ENCODE results near the gene FGA. TPM values are rescaled to one million over a fixed set of nuclear protein-coding genes. Genes with fewer than 3 reads are reported as not detected.
"Not testable (repeated sequence)": the region's sequence is repeated elsewhere in the genome, so short reads cannot be mapped to it uniquely, and the experiment has no call there.

Gene FGA
- total RNA-seq, 2 experiments from 2014 or later = not detected

GRCh38 chr4:154595807-154596206 is 5.3 kb upstream of the FGA start:
- Mint-ChIP-seq H3K36me3 (ENCODE audit: low read depth) (no peaks in the 10 kb centered on the region), H3K27ac (no peak overlapping the region), H3K27me3 (peaks cover 18% of the 10 kb centered on the region), H3K4me1 (ENCODE audit: low read depth) (no peaks in the 10 kb centered on the region), H3K9me3 (no peaks in the 10 kb centered on the region), H3K4me3 (no peak overlapping the region)
- Histone ChIP-seq H3K9me3 (ENCODE audit: control insufficient read depth in 1 of 2, insufficient read depth in 1 of 2, low read length in 2 of 2) (no peaks in the 10 kb centered on the region), H3K27ac (ENCODE audit: low read depth in 1 of 2, low read length in 2 of 2) (no peak overlapping the region), H3K27me3 (ENCODE audit: control insufficient read depth in 1 of 2, insufficient read depth in 2 of 2, low read length in 2 of 2) (peaks cover 0 to 2% of the 10 kb centered on the region in 2 experiments), H3K4me1 (ENCODE audit: insufficient read depth, low read length) (no peaks in the 10 kb centered on the region), H3K36me3 (ENCODE audit: insufficient read depth, low read length) (no peaks in the 10 kb centered on the region), H3K4me3 (ENCODE audit: low read length) (no peak overlapping the region)
- intact Hi-C loops (cut with DNase I, micrococcal nuclease) = no loop called here
- no peak for TF ChIP-seq CTCF (IDR thresholded peaks at IDR 0.05)
- ATAC-seq (ENCODE audit: poor library complexity) = no peak
- ChIA-PET POLR2A (interaction anchor here (0.8 kb wide), 1 partner anchor 47 kb away, joined by 3 read pairs; no protein-coding TSS in a partner anchor), CTCF (no interaction called here)
- DNase-seq = no peak

DNA sequence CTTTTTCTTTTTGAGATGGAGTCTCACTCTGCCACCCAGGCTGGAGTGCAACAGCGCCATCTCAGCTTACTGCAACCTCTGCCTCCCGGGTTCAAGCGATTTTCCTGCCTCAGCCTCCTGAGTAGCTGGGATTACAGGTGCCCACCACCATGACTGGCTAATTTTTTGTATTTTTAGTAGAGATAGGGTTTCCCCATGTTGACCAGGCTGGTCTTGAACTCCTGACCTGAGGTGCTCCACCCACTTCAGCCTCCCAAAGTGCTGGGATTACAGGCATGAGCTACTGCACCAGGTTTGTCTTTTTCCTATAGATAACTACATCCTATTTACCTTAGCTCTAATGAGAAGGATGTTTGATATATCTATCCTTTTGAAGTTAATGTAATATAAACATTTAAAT is 3.8 kb upstream of the FGA start:
- H3K27me3 ChIP-seq (ENCODE audit: control insufficient read depth in 1 of 2, insufficient read depth in 2 of 2, low read length in 2 of 2); intact Hi-C loops (cut with DNase I, micrococcal nuclease); H3K36me3 Mint-ChIP-seq (ENCODE audit: low read depth); H3K9me3 Mint-ChIP-seq; POLR2A ChIA-PET; H3K4me3 ChIP-seq (ENCODE audit: low read length); H3K4me3 Mint-ChIP-seq; DNase-seq; H3K27ac Mint-ChIP-seq; H3K36me3 ChIP-seq (ENCODE audit: insufficient read depth, low read length); H3K4me1 ChIP-seq (ENCODE audit: insufficient read depth, low read length); H3K27ac ChIP-seq (ENCODE audit: low read depth in 1 of 2, low read length in 2 of 2); ATAC-seq (ENCODE audit: poor library complexity); H3K9me3 ChIP-seq (ENCODE audit: control insufficient read depth in 1 of 2, insufficient read depth in 1 of 2, low read length in 2 of 2); H3K4me1 Mint-ChIP-seq (ENCODE audit: low read depth): not testable (repeated sequence)
- peaks cover 25% of the 10 kb centered on the region for H3K27me3 Mint-ChIP-seq
- CTCF ChIA-PET = interaction anchor here (1.0 to 1.9 kb wide), 2 partner anchors 13 to 25 kb away, joined by 3 to 5 read pairs; no protein-coding TSS in a partner anchor

GRCh38 chr4:154593868-154594267 is 3.3 kb upstream of the FGA start:
- no peak overlapping the region for H3K4me3 Mint-ChIP-seq
- Histone ChIP-seq H3K4me1 (ENCODE audit: insufficient read depth, low read length) (no peaks in the 10 kb centered on the region), H3K27ac (ENCODE audit: low read depth in 1 of 2, low read length in 2 of 2) (no peak overlapping the region), H3K36me3 (ENCODE audit: insufficient read depth, low read length) (no peaks in the 10 kb centered on the region), H3K9me3 (ENCODE audit: control insufficient read depth in 1 of 2, insufficient read depth in 1 of 2, low read length in 2 of 2) (no peaks in the 10 kb centered on the region), H3K4me3 (ENCODE audit: low read length) (no peak overlapping the region), H3K27me3 (ENCODE audit: control insufficient read depth in 1 of 2, insufficient read depth in 2 of 2, low read length in 2 of 2) (peaks cover 0 to 9% of the 10 kb centered on the region in 2 experiments)
- no peaks in the 10 kb centered on the region for H3K36me3 Mint-ChIP-seq (ENCODE audit: low read depth)
- CTCF ChIA-PET = interaction anchor here (1.9 kb wide), 1 partner anchor 13 kb away, joined by 5 read pairs; no protein-coding TSS in a partner anchor
- TF ChIP-seq CTCF (IDR thresholded peaks at IDR 0.05) = no peak
- DNase-seq = no peak
- no peaks in the 10 kb centered on the region for H3K4me1 Mint-ChIP-seq (ENCODE audit: low read depth)
- intact Hi-C loops (cut with DNase I, micrococcal nuclease) = no loop called here
- no peaks in the 10 kb centered on the region for H3K9me3 Mint-ChIP-seq
- no peak for ATAC-seq (ENCODE audit: poor library complexity)
- POLR2A ChIA-PET = no interaction called here
- H3K27ac Mint-ChIP-seq = no peak overlapping the region
- peaks cover 25% of the 10 kb centered on the region for H3K27me3 Mint-ChIP-seq

- no peak for DNase-seq
- Histone ChIP-seq H3K27ac (ENCODE audit: low read depth in 1 of 2, low read length in 2 of 2) (no peak overlapping the region), H3K4me3 (ENCODE audit: low read length) (no peak overlapping the region), H3K36me3 (ENCODE audit: insufficient read depth, low read length) (no peaks in the 10 kb centered on the region), H3K9me3 (ENCODE audit: control insufficient read depth in 1 of 2, insufficient read depth in 1 of 2, low read length in 2 of 2) (no peaks in the 10 kb centered on the region), H3K4me1 (ENCODE audit: insufficient read depth, low read length) (no peaks in the 10 kb centered on the region), H3K27me3 (ENCODE audit: control insufficient read depth in 1 of 2, insufficient read depth in 2 of 2, low read length in 2 of 2) (peaks cover 0 to 9% of the 10 kb centered on the region in 2 experiments)
- intact Hi-C loops (cut with DNase I, micrococcal nuclease) = no loop called here
- Mint-ChIP-seq H3K9me3 (no peaks in the 10 kb centered on the region), H3K4me1 (ENCODE audit: low read depth) (no peaks in the 10 kb centered on the region), H3K36me3 (ENCODE audit: low read depth) (no peaks in the 10 kb centered on the region), H3K27me3 (peaks cover 28% of the 10 kb centered on the region), H3K4me3 (no peak overlapping the region), H3K27ac (no peak overlapping the region)
- no peak for ATAC-seq (ENCODE audit: poor library complexity)
- no peak for TF ChIP-seq CTCF (IDR thresholded peaks at IDR 0.05)
- ChIA-PET POLR2A (no interaction called here), CTCF (interaction anchor here (0.7 kb wide), 1 partner anchor 77 kb away, joined by 3 read pairs; no protein-coding TSS in a partner anchor)
Measured at GRCh38 chr4:154591890-154592289, 1.3 kb upstream of the FGA start.
